ENCODE data around the gene IFT20.
"Not testable (repeated sequence)": the region's sequence is repeated elsewhere in the genome, so short reads cannot be mapped to it uniquely, and the experiment has no call there.

IFT20 gene

GRCh38 chr17:28363776-28364650, 28.7 kb upstream of the IFT20 start:
- DNase-seq (ENCODE audit: low read depth, low spot score) = no peak

GRCh38 chr17:28363186-28363585, 27.9 kb upstream of the IFT20 start:
- DNase-seq (ENCODE audit: low read depth, low spot score) = no peak

- DNase-seq (ENCODE audit: low read depth, low spot score) = no peak
These were observed 22.6 kb upstream of the IFT20 start for GRCh38 chr17:28357901-28358197.

GRCh38 chr17:28357061-28357900, 22.0 kb upstream of the IFT20 start, which contains the start of gene POLDIP2:
POLDIP2 (minus strand) TSS chr17:28357527; CDS start chr17:28357448, 79 bp downstream.
- no peak for DNase-seq (ENCODE audit: low read depth, low spot score)

GRCh38 chr17:28350271-28350670, 15.0 kb upstream of the IFT20 start:
- no peak for DNase-seq (ENCODE audit: low read depth, low spot score)

GRCh38 chr17:28348979-28349378, 13.7 kb upstream of the IFT20 start:
- DNase-seq (ENCODE audit: low read depth, low spot score) = no peak

GRCh38 chr17:28347261-28347891, 12.1 kb upstream of the IFT20 start:
- DNase-seq (ENCODE audit: low read depth, low spot score) = no peak

GRCh38 chr17:28346746-28347246, 11.5 kb upstream of the IFT20 start:
- DNase-seq (ENCODE audit: low read depth, low spot score) = no peak

GRCh38 chr17:28346199-28346580, 10.9 kb upstream of the IFT20 start:
- no peak for DNase-seq (ENCODE audit: low read depth, low spot score)

- no peak for DNase-seq (ENCODE audit: low read depth, low spot score)
These were observed 10.3 kb upstream of the IFT20 start for GRCh38 chr17:28345419-28346198.

- DNase-seq (ENCODE audit: low read depth, low spot score) = no peak
These were observed 9.2 kb upstream of the IFT20 start for GRCh38 chr17:28344435-28344901.

GRCh38 chr17:28344011-28344410, 8.7 kb upstream of the IFT20 start:
- no peak for DNase-seq (ENCODE audit: low read depth, low spot score)

GRCh38 chr17:28343491-28343932, 8.2 kb upstream of the IFT20 start:
- DNase-seq (ENCODE audit: low read depth, low spot score) = no peak

- no peak for DNase-seq (ENCODE audit: low read depth, low spot score)
These were observed 7.0 kb upstream of the IFT20 start for GRCh38 chr17:28342313-28342712.

- no peak for DNase-seq (ENCODE audit: low read depth, low spot score)
These were observed 6.2 kb upstream of the IFT20 start for GRCh38 chr17:28341516-28341915.

GRCh38 chr17:28340374-28340773, 5.1 kb upstream of the IFT20 start:
- no peak for DNase-seq (ENCODE audit: low read depth, low spot score)

GRCh38 chr17:28339431-28339830, 4.2 kb upstream of the IFT20 start:
- no peak for DNase-seq (ENCODE audit: low read depth, low spot score)

GRCh38 chr17:28338769-28339212, 3.5 kb upstream of the IFT20 start:
- not testable (repeated sequence) for DNase-seq (ENCODE audit: low read depth, low spot score)

- DNase-seq (ENCODE audit: low read depth, low spot score) = no peak
These were observed 2.9 kb upstream of the IFT20 start for GRCh38 chr17:28338056-28338768.
